Naive thymus-derived CD4-positive, alpha-beta T cell (primary cell): ENCODE results near the gene MALAT1. TPM values are rescaled to one million over a fixed set of nuclear protein-coding genes. Genes with fewer than 3 reads are reported as not detected.

Experiments used
- ATAC-seq: fragments of 150-1000 bp; cut with Tn5 transposase; 2 replicates; pipeline ENCODE4 v1.10.0; 2021; ENCODE audit warnings: mild to moderate bottlenecking, moderate library complexity
- CTCF ChIA-PET: fragments of 350-600 bp; sonication (Branson Sonifier 250); formaldehyde crosslinking; loops from one replicate; lab custom pipeline; 2021; ENCODE audit warnings: antibody characterized with exemption; lab: Charles Lee
- POLR2A ChIA-PET: fragments of 350-600 bp; sonication (Branson Sonifier 250); formaldehyde crosslinking; loops from one replicate; lab custom pipeline; 2021; ENCODE audit warnings: antibody characterized with exemption, inconsistent platforms; lab: Charles Lee
- DNase-seq, 9 donors: peaks; one replicate each; pipeline versions ENCODE4 v3.0.0 to v3.0.0-alpha.2; 2020 to 2022; ENCODE audit warnings: mixed read lengths in 1 of 9
- H3K27ac ChIP-seq: one replicate; pipeline ENCODE4 v1.7.0; 2013; ENCODE audit warnings: mild to moderate bottlenecking, low read depth, low read length, moderate library complexity
- H3K27me3 ChIP-seq, 2 donors: one replicate each; pipeline ENCODE4 v1.7.0; 2013; ENCODE audit warnings: low read length in 2 of 2, mild to moderate bottlenecking in 2 of 2, moderate library complexity in 2 of 2; ENCODE audit not compliant: control insufficient read depth in 2 of 2, insufficient read depth in 2 of 2
- H3K36me3 ChIP-seq, 3 experiments: 1 replicate in 2 of 3; 2 replicates in 1 of 3; pipeline ENCODE4 v1.7.0; 2013; ENCODE audit warnings: low read length in 3 of 3, mild to moderate bottlenecking in 3 of 3, moderate library complexity in 1 of 3; ENCODE audit not compliant: insufficient read depth in 3 of 3, control insufficient read depth in 2 of 3
- H3K4me1 ChIP-seq, 2 donors: one replicate each; pipeline ENCODE4 v1.7.0; 2013; ENCODE audit warnings: low read length in 2 of 2, mild to moderate bottlenecking in 2 of 2, moderate library complexity in 1 of 2; ENCODE audit not compliant: control insufficient read depth in 2 of 2, insufficient read depth in 2 of 2
- H3K4me3 ChIP-seq: 2 replicates; pipeline ENCODE4 v1.7.0; 2013; ENCODE audit warnings: mild to moderate bottlenecking, low read length
- H3K9me3 ChIP-seq, 3 experiments: 1 replicate in 2 of 3; 2 replicates in 1 of 3; pipeline ENCODE4 v1.7.0; 2013; ENCODE audit warnings: low read length in 3 of 3; ENCODE audit not compliant: control insufficient read depth in 2 of 3
- H3K27ac Mint-ChIP-seq, 9 donors: one replicate each; pipeline ENCODE4 v1.8.0; 2020 to 2022; ENCODE audit warnings: mixed read lengths in 9 of 9, mild to moderate bottlenecking in 8 of 9, moderate library complexity in 5 of 9, inconsistent platforms in 2 of 9
- H3K27me3 Mint-ChIP-seq, 5 donors: one replicate each; pipeline ENCODE4 v1.8.0; 2021 to 2022; ENCODE audit warnings: mixed read lengths in 5 of 5, mild to moderate bottlenecking in 1 of 5
- H3K36me3 Mint-ChIP-seq, 5 donors: one replicate each; pipeline ENCODE4 v1.8.0; 2020 to 2022; ENCODE audit warnings: mixed read lengths in 5 of 5, mild to moderate bottlenecking in 3 of 5, inconsistent platforms in 1 of 5
- H3K4me1 Mint-ChIP-seq, 7 donors: one replicate each; pipeline ENCODE4 v1.8.0; 2020 to 2022; ENCODE audit warnings: mixed read lengths in 7 of 7, mild to moderate bottlenecking in 3 of 7, inconsistent platforms in 1 of 7
- H3K4me3 Mint-ChIP-seq, 10 donors: one replicate each; pipeline ENCODE4 v1.8.0; 2020 to 2022; ENCODE audit warnings: mild to moderate bottlenecking in 10 of 10, mixed read lengths in 10 of 10, moderate library complexity in 6 of 10, inconsistent platforms in 2 of 10
- H3K9me3 Mint-ChIP-seq, 11 donors: one replicate each; pipeline ENCODE4 v1.8.0; 2020 to 2022; ENCODE audit warnings: mixed read lengths in 11 of 11, mild to moderate bottlenecking in 4 of 11, inconsistent platforms in 1 of 11, moderate library complexity in 1 of 11
- intact Hi-C, 2 donors: fragments of 100-400 bp; cut with micrococcal nuclease; formaldehyde crosslinking; loops; one replicate each; pipeline ENCODE4 v1.15.1; 2023
- polyA plus RNA-seq, 2 donors: library from polyadenylated mRNA; unstranded; fragments of 300-500 nt; fragmentation: Illumina TruSeq; gene quantifications; one replicate each; pipeline ENCODE4 v1.2.3, GENCODE V29; 2021
- total RNA-seq, 6 experiments: library from RNA in 5 of 6; stranded (reverse) in 5 of 6; gene quantifications; 1 replicate in 5 of 6; 2 replicates in 1 of 6; pipeline ENCODE4 v1.2.3 and lab custom pipeline; 2021 to 2026

Gene MALAT1
- total and polyA plus RNA-seq, 7 experiments from 2014 or later: 734 to 32,234 (median 30,857) TPM

DNA sequence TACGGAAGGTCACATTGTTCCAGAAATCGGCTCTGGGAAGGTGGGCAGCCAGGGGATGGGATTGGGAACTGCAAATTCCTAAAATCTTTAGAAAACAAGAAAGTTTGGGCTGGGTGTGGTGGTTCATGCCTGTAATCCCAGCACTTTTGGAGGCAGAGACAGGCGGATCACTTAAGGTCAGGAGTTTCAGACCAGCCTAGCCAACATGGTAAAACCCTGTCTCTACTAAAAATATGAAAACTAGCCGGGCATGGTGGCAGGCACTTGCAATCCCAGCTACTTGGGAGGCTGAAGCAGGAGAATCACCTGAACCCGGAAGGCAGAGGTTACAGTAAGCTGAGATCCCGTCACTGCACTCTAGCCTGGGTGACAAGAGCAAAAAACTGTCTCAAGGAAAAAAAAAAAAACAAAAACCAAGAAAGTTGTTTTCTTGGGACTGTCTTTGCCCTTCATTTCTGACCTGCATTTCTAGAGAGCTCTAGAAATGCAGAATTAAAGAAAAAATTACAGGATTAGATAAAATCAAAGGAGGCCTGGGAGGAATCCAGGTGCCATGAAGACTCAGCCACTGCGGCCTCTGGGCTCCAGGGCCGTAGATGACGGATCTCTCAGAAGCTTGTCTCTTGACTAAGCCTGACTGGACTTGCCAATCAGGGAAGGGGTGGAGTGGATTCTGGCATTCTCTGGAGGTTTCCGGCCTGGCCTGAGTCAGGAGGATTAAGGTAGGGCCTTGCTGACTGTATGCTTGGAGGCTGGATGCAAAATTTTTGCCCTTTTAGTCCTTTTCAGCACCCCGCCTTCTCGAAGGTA is 5.3 kb upstream of the MALAT1 start:
- Histone ChIP-seq H3K4me3 (no peak overlapping the region), H3K36me3 (peaks cover 0 to 7% (median 0%) of the 10 kb centered on the region in 3 experiments), H3K27me3 (no peaks in the 10 kb centered on the region), H3K4me1 (peaks cover 11 to 12% of the 10 kb centered on the region in 2 donors), H3K27ac (no peak overlapping the region), H3K9me3 (no peaks in the 10 kb centered on the region)
- peak overlapping the region in 7 of 9 donors; percentile 8 to 91 (median 65) for H3K27ac Mint-ChIP-seq
- H3K9me3 Mint-ChIP-seq: no peaks in the 10 kb centered on the region
- H3K27me3 Mint-ChIP-seq: no peaks in the 10 kb centered on the region
- POLR2A ChIA-PET: interaction anchor here (0.6 to 27.5 kb wide), 8 partner anchors 11 to 473 kb away, joined by 3 to 2591 read pairs (median 5); partner anchors contain the start of genes MALAT1 and NEAT1
- DNase-seq (no peak), ATAC-seq (no peak)
- intact Hi-C loops: loop anchor here in 1 of 2 donors (10.0 kb wide), 1 partner anchor 791 kb away; the partner anchor contains the start of gene YIF1A
- peaks cover 0 to 1% (median 0%) of the 10 kb centered on the region in 5 donors for H3K36me3 Mint-ChIP-seq
- peaks cover 23 to 55% (median 33%) of the 10 kb centered on the region in 7 donors for H3K4me1 Mint-ChIP-seq
- CTCF ChIA-PET: interaction anchor here (0.6 to 0.9 kb wide), 3 partner anchors 13 to 22 kb away, joined by 3 read pairs; no protein-coding TSS in a partner anchor
- peak overlapping the region in 2 of 10 donors; percentile 6 to 71 for H3K4me3 Mint-ChIP-seq

DNA sequence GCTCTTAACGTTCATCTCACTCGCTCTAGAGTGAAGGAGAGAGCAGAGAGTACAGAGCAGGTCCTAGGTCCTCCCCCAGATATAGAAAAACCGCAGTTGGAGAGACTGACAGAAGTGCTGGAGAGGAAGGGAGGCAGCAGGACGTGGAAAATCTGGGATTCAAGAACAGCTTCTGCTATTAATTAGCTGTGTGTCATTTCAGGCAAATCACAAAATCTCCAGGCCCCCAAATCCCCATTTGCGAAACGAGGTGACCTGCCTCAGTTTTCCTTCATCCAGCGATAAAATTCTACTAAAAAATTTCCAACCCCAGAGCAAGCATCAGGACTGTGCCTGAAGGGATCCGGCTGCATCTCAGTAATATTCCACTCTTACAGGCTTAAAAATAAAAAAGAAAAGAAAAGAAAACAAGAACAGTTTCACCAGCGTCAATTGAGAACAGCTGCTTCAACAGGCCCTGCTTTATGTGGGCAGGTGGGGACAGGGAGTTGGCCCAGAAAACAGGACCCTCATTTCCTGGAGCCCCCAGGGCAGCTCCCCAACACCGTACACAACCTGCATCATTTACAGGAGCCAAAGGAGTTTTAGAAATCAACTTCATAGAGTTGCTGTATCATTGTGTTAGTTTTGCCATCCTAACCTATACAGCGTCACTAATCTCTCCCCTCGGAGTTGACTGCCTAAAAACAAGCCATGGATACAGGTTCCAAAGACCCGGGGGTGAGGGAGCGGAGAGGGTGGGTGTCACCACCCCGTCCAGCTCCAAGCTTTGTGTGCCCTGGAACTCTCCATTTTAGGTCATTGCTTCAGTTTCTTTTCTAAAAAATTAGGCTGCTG is 2.3 kb upstream of the MALAT1 start:
- DNase-seq: peak in 2 of 9 donors; percentile 43 to 50
- peaks cover 0 to under 1% (median 0%) of the 10 kb centered on the region in 11 donors for H3K9me3 Mint-ChIP-seq
- H3K27me3 Mint-ChIP-seq: peaks cover 0 to 4% (median 0%) of the 10 kb centered on the region in 5 donors
- Histone ChIP-seq H3K27me3 (no peaks in the 10 kb centered on the region), H3K36me3 (peaks cover 13 to 22% (median 13%) of the 10 kb centered on the region in 3 experiments), H3K27ac (peak overlapping the region; percentile 99), H3K9me3 (no peaks in the 10 kb centered on the region), H3K4me1 (peaks cover 11 to 12% of the 10 kb centered on the region in 2 donors), H3K4me3 (peak overlapping the region; percentile 41)
- intact Hi-C loops: loop anchor here (1.0 to 10.0 kb wide), 14 partner anchors 19 to 788 kb away; partner anchors contain the start of genes EHD1 (in 1 of the 2), NEAT1 (in 1 of the 2), SF1 (in 1 of the 2) and SLC25A45 (in 1 of the 2)
- POLR2A ChIA-PET: interaction anchor here (0.6 to 27.5 kb wide), 40 partner anchors 5 to 752 kb away, joined by 3 to 2591 read pairs (median 16); partner anchors contain the start of genes CFL1, DPF2, EHBP1L1 and FAM89B
- no peak overlapping the region for H3K4me3 Mint-ChIP-seq
- ATAC-seq: no peak
- H3K27ac Mint-ChIP-seq: no peak overlapping the region
- peaks cover 12 to 49% (median 25%) of the 10 kb centered on the region in 7 donors for H3K4me1 Mint-ChIP-seq
- peaks cover 0 to 1% (median 0%) of the 10 kb centered on the region in 5 donors for H3K36me3 Mint-ChIP-seq
- CTCF ChIA-PET: interaction anchor here (0.6 to 4.9 kb wide), 10 partner anchors 12 to 272 kb away, joined by 3 to 68 read pairs (median 6); partner anchors contain the start of gene NEAT1

DNA sequence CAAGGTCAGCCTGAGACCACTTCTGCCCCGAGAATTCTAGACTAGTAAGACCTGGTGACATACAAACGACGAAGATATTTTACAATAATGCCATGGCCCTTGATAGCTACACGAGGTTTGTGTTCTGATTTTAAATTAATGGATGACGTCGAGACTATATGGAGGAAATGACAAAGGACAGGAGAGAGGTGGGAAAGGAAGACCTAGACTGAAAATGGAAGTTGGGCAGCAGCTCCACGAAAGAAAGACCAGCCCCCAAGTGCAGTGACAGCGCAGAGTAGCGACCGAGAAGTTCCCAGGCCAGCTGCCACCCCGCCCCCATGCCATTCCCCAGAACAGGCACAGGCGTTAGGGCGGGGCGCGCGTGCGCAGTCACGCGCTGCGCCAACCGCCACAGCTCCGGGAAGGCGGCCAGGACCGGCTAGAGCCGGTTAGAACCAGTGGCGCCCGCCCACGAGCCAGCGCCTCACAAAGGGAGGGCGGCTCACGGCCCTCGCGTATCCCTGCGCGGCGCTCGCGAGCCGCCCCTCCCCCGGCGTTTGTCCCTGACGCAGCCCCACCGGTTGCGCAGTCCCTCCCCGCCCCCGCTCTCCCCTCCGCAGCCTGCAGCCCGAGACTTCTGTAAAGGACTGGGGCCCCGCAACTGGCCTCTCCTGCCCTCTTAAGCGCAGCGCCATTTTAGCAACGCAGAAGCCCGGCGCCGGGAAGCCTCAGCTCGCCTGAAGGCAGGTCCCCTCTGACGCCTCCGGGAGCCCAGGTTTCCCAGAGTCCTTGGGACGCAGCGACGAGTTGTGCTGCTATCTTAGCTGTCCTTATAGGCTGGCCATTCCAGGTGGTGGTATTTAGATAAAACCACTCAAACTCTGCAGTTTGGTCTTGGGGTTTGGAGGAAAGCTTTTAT is 1.5 kb upstream of the MALAT1 start:
- CTCF ChIA-PET: interaction anchor here (0.7 to 4.9 kb wide), 11 partner anchors 11 to 118 kb away, joined by 3 to 68 read pairs (median 7); partner anchors contain the start of gene NEAT1
- H3K4me1 Mint-ChIP-seq: peaks cover 13 to 43% (median 24%) of the 10 kb centered on the region in 7 donors

DNA sequence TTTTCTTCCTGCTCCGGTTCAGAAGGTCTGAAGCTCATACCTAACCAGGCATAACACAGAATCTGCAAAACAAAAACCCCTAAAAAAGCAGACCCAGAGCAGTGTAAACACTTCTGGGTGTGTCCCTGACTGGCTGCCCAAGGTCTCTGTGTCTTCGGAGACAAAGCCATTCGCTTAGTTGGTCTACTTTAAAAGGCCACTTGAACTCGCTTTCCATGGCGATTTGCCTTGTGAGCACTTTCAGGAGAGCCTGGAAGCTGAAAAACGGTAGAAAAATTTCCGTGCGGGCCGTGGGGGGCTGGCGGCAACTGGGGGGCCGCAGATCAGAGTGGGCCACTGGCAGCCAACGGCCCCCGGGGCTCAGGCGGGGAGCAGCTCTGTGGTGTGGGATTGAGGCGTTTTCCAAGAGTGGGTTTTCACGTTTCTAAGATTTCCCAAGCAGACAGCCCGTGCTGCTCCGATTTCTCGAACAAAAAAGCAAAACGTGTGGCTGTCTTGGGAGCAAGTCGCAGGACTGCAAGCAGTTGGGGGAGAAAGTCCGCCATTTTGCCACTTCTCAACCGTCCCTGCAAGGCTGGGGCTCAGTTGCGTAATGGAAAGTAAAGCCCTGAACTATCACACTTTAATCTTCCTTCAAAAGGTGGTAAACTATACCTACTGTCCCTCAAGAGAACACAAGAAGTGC is 661 bp upstream of the MALAT1 start:
- Mint-ChIP-seq H3K4me3 (no peak overlapping the region), H3K27ac (no peak overlapping the region), H3K27me3 (peaks cover 0 to 10% (median 0%) of the 10 kb centered on the region in 5 donors), H3K36me3 (peaks cover 0 to 4% (median 0%) of the 10 kb centered on the region in 5 donors), H3K9me3 (peaks cover 0 to 4% (median 0%) of the 10 kb centered on the region in 11 donors), H3K4me1 (peaks cover 17 to 40% (median 23%) of the 10 kb centered on the region in 7 donors)
- no peak for ATAC-seq
- H3K36me3 ChIP-seq: peaks cover 29 to 35% (median 29%) of the 10 kb centered on the region in 3 experiments
- H3K4me3 ChIP-seq: peak overlapping the region; percentile 99
- no peaks in the 10 kb centered on the region for H3K27me3 ChIP-seq
- no peaks in the 10 kb centered on the region for H3K9me3 ChIP-seq
- ChIA-PET POLR2A (interaction anchor here (0.7 to 27.5 kb wide), 69 partner anchors 6 to 1789 kb away, joined by 3 to 2591 read pairs (median 6); partner anchors contain the start of genes CCDC85B, CFL1, DPF2 and EHBP1L1), CTCF (interaction anchor here (0.8 to 4.9 kb wide), 12 partner anchors 10 to 118 kb away, joined by 3 to 68 read pairs (median 10); partner anchors contain the start of genes NEAT1 and SCYL1)
- peak overlapping the region; percentile 99 for H3K27ac ChIP-seq
- intact Hi-C loops: loop anchor here in 1 of 2 donors (10.0 kb wide), 1 partner anchor 787 kb away; the partner anchor contains the start of gene YIF1A
- peak; percentile 49 to 85 (median 70) for DNase-seq
- peaks cover 11 to 12% of the 10 kb centered on the region in 2 donors for H3K4me1 ChIP-seq

More for the DNA sequence above, 1.5 kb upstream of the MALAT1 start:
- H3K9me3 Mint-ChIP-seq: peaks cover 0 to 2% (median 0%) of the 10 kb centered on the region in 11 donors
- H3K9me3 ChIP-seq: no peaks in the 10 kb centered on the region
- POLR2A ChIA-PET: interaction anchor here (0.7 to 27.5 kb wide), 56 partner anchors 6 to 1790 kb away, joined by 3 to 2591 read pairs (median 8); partner anchors contain the start of genes CCDC85B, CFL1, DPF2 and EHBP1L1
- intact Hi-C loops: loop anchor here (1.0 to 10.0 kb wide), 14 partner anchors 20 to 787 kb away; partner anchors contain the start of genes EHD1 (in 1 of the 2), NEAT1 (in 1 of the 2), SF1 (in 1 of the 2) and SLC25A45 (in 1 of the 2)
- peak overlapping the region; percentile 99 for H3K27ac ChIP-seq
- no peak overlapping the region for H3K27ac Mint-ChIP-seq
- H3K27me3 Mint-ChIP-seq: peaks cover 0 to 6% (median 0%) of the 10 kb centered on the region in 5 donors
- H3K36me3 ChIP-seq: peaks cover 21 to 27% (median 21%) of the 10 kb centered on the region in 3 experiments
- ATAC-seq: peak; percentile 89
- H3K36me3 Mint-ChIP-seq: peaks cover 0 to 1% (median 0%) of the 10 kb centered on the region in 5 donors
- peak; percentile 95 to 99 (median 98) for DNase-seq
- peaks cover 11 to 12% of the 10 kb centered on the region in 2 donors for H3K4me1 ChIP-seq
- no peaks in the 10 kb centered on the region for H3K27me3 ChIP-seq
- peak overlapping the region; percentile 99 for H3K4me3 ChIP-seq
- H3K4me3 Mint-ChIP-seq: no peak overlapping the region
